Tongue (tissue), 2 donors: ENCODE data around the gene PLA2G10. TPM values are rescaled to one million over a fixed set of nuclear protein-coding genes. Genes with fewer than 3 reads are reported as not detected.
"Not testable (repeated sequence)": the region's sequence is repeated elsewhere in the genome, so short reads cannot be mapped to it uniquely, and the experiment has no call there.

Experiments
- DNase-seq: peaks from one replicate; pipeline ENCODE4 v3.0.0-alpha.2; 2015
- total RNA-seq: library from RNA; depleted of rRNA; stranded (reverse); fragments of >200 nt; gene quantifications from one replicate; pipeline ENCODE4 v1.2.3, GENCODE V29; 2014

Gene PLA2G10
- total RNA-seq: not detected

GRCh38 chr16:14694129-14694528, at the start of gene PLA2G10:
PLA2G10 (minus strand) TSS chr16:14694308; CDS start chr16:14694229, 79 bp downstream.
- not testable (repeated sequence) for DNase-seq

GRCh38 chr16:14742273-14743128, 48.4 kb upstream of the PLA2G10 start, which contains the start of gene NPIPA2:
NPIPA2 (plus strand) TSS chr16:14742533; CDS start chr16:14748066, 5,533 bp downstream.
- DNase-seq: not testable (repeated sequence)

GRCh38 chr16:14741794-14742193, 47.7 kb upstream of the PLA2G10 start:
- not testable (repeated sequence) for DNase-seq

- not testable (repeated sequence) for DNase-seq
These were observed 46.8 kb upstream of the PLA2G10 start for GRCh38 chr16:14740832-14741385.

- DNase-seq: not testable (repeated sequence)
These were observed 39.1 kb upstream of the PLA2G10 start for GRCh38 chr16:14733233-14733632.

- not testable (repeated sequence) for DNase-seq
These were observed 9.3 kb upstream of the PLA2G10 start, which contains the start of gene NPIPA3 for GRCh38 chr16:14703156-14704011. NPIPA3 (plus strand) TSS chr16:14703411; CDS start chr16:14708944, 5,533 bp downstream.

- not testable (repeated sequence) for DNase-seq
These were observed 8.6 kb upstream of the PLA2G10 start for GRCh38 chr16:14702672-14703071.

- not testable (repeated sequence) for DNase-seq
These were observed 7.8 kb upstream of the PLA2G10 start for GRCh38 chr16:14701859-14702258.

- not testable (repeated sequence) for DNase-seq
These were observed 8.0 kb downstream of the PLA2G10 start for GRCh38 chr16:14685870-14686793.

- no peak for DNase-seq
These were observed 12.0 kb downstream of the PLA2G10 start for GRCh38 chr16:14682121-14682520.

- DNase-seq: no peak
These were observed 13.0 kb downstream of the PLA2G10 start for GRCh38 chr16:14681115-14681514.

GRCh38 chr16:14680396-14680795, 13.7 kb downstream of the PLA2G10 start:
- not testable (repeated sequence) for DNase-seq

GRCh38 chr16:14678748-14679497, 15.2 kb downstream of the PLA2G10 start:
- DNase-seq: no peak

- DNase-seq: no peak
These were observed 16.5 kb downstream of the PLA2G10 start for GRCh38 chr16:14677627-14678026.

- DNase-seq: no peak
These were observed 17.5 kb downstream of the PLA2G10 start for GRCh38 chr16:14676633-14677032.

- no peak for DNase-seq
These were observed 21.6 kb downstream of the PLA2G10 start for GRCh38 chr16:14672403-14672971.

GRCh38 chr16:14669776-14670175, 24.3 kb downstream of the PLA2G10 start:
- DNase-seq: no peak

GRCh38 chr16:14668556-14669223, 25.4 kb downstream of the PLA2G10 start:
- no peak for DNase-seq
